T-helper 1 cell treated with Interleukin-12 subunit alpha and Interleukin-12 subunit beta and Interleukin-4 antibody, amounts not matched to agents 30 μg/mL and 1 μg/mL, for 36 hours (primary cell): ENCODE measurements around the gene GSKIP.

ENCODE experiments used
- H3K27ac Mint-ChIP-seq: one replicate; pipeline ENCODE4 v1.8.0; 2021; ENCODE audit warnings: mild to moderate bottlenecking, mixed read lengths
- H3K27me3 Mint-ChIP-seq: one replicate; pipeline ENCODE4 v1.8.0; 2021; ENCODE audit warnings: low read depth, mixed read lengths
- H3K36me3 Mint-ChIP-seq: one replicate; pipeline ENCODE4 v1.8.0; 2021; ENCODE audit warnings: low read depth, mixed read lengths
- H3K4me1 Mint-ChIP-seq: one replicate; pipeline ENCODE4 v1.8.0; 2021; ENCODE audit warnings: low read depth, mixed read lengths
- H3K4me3 Mint-ChIP-seq: one replicate; pipeline ENCODE4 v1.8.0; 2021; ENCODE audit warnings: mild to moderate bottlenecking, moderate library complexity, mixed read lengths
- H3K9me3 Mint-ChIP-seq: one replicate; pipeline ENCODE4 v1.8.0; 2021; ENCODE audit warnings: mixed read lengths

The GSKIP gene

GRCh38 chr14:96362071-96362964, 1.0 kb upstream of the GSKIP start:
- no peaks in the 10 kb centered on the region for H3K9me3 Mint-ChIP-seq
- H3K4me3 Mint-ChIP-seq, result peak overlapping the region; percentile 86
- peak overlapping the region; percentile 85 for H3K27ac Mint-ChIP-seq
- peaks cover 41% of the 10 kb centered on the region for H3K4me1 Mint-ChIP-seq
- H3K36me3 Mint-ChIP-seq, result peaks cover 9% of the 10 kb centered on the region
- no peaks in the 10 kb centered on the region for H3K27me3 Mint-ChIP-seq

DNA sequence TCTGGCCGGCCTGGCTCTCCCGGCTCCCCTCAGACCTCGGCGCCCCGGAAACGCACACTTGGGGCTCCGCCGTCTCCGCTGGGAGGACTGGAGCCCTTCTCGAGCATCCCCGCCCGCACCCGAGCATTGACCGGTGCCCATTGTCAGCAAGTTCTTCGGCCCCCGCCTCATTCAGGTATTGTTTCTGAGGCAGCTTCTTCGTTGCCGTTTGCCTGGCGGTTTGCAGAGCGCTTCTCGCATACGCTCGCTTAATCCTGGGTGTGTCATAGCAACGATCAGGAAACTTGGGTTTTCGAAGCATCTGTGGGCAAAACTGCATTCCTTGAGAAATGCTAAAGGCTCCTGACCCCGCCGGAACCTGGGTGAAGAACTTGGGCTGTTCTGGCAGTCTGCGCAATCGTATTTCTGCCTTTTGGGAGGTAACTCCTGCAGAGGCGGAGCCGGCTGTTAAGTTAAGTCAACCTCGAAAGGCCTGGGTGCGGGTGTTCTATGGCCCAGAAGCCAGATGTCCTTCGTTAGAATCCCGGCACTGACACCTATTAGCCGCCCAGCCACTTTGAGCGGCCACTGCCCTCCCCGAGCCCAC, 518 bp downstream of the GSKIP start:
- peaks cover 11% of the 10 kb centered on the region for H3K36me3 Mint-ChIP-seq
- peak overlapping the region; percentile 79 for H3K27ac Mint-ChIP-seq
- H3K9me3 Mint-ChIP-seq, result peaks cover 3% of the 10 kb centered on the region
- peaks cover 43% of the 10 kb centered on the region for H3K4me1 Mint-ChIP-seq
- no peaks in the 10 kb centered on the region for H3K27me3 Mint-ChIP-seq
- H3K4me3 Mint-ChIP-seq, result peak overlapping the region; percentile 86

GRCh38 chr14:96364962-96365361, 1.6 kb downstream of the GSKIP start:
- Mint-ChIP-seq H3K27ac (no peak overlapping the region), H3K4me1 (peaks cover 36% of the 10 kb centered on the region), H3K27me3 (no peaks in the 10 kb centered on the region), H3K36me3 (peaks cover 11% of the 10 kb centered on the region), H3K4me3 (peak overlapping the region; percentile 86), H3K9me3 (peaks cover 4% of the 10 kb centered on the region)

GRCh38 chr14:96368534-96368933, 5.2 kb downstream of the GSKIP start:
- peaks cover 18% of the 10 kb centered on the region for H3K4me1 Mint-ChIP-seq
- peaks cover 9% of the 10 kb centered on the region for H3K36me3 Mint-ChIP-seq
- no peak overlapping the region for H3K27ac Mint-ChIP-seq
- no peak overlapping the region for H3K4me3 Mint-ChIP-seq
- H3K27me3 Mint-ChIP-seq, result no peaks in the 10 kb centered on the region
- peaks cover 4% of the 10 kb centered on the region for H3K9me3 Mint-ChIP-seq

GRCh38 chr14:96370528-96370927, 7.2 kb downstream of the GSKIP start:
- Mint-ChIP-seq H3K36me3 (peaks cover 2% of the 10 kb centered on the region), H3K27me3 (no peaks in the 10 kb centered on the region), H3K4me1 (peaks cover 5% of the 10 kb centered on the region), H3K27ac (no peak overlapping the region), H3K9me3 (peaks cover 4% of the 10 kb centered on the region), H3K4me3 (no peak overlapping the region)

DNA sequence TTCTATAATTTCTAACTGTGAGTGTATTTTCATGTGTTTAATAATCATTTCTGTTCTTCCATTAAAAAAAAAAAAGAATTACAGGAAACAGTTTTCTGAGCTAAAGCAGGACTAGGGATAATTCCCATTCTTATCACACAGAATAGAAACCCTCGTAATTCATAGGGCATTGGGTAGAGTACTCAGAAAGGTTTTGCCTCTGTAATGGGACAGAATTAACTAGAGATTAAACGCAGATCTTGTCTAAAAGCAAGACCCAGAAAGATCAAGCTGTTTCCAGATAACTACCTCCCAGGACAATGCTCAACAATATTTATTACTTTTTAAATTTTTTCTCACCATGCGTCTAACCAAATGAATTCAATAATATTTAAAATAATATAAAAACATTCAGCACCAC, 10.2 kb downstream of the GSKIP start:
- H3K27ac Mint-ChIP-seq, result no peak overlapping the region
- no peak overlapping the region for H3K4me3 Mint-ChIP-seq
- peaks cover 3% of the 10 kb centered on the region for H3K9me3 Mint-ChIP-seq
- no peaks in the 10 kb centered on the region for H3K36me3 Mint-ChIP-seq
- H3K27me3 Mint-ChIP-seq, result no peaks in the 10 kb centered on the region
- H3K4me1 Mint-ChIP-seq, result peaks cover 2% of the 10 kb centered on the region

GRCh38 chr14:96376093-96376492, 12.8 kb downstream of the GSKIP start:
- Mint-ChIP-seq H3K4me3 (no peak overlapping the region), H3K27ac (no peak overlapping the region), H3K36me3 (no peaks in the 10 kb centered on the region), H3K4me1 (peaks cover 4% of the 10 kb centered on the region), H3K27me3 (no peaks in the 10 kb centered on the region), H3K9me3 (no peaks in the 10 kb centered on the region)

DNA sequence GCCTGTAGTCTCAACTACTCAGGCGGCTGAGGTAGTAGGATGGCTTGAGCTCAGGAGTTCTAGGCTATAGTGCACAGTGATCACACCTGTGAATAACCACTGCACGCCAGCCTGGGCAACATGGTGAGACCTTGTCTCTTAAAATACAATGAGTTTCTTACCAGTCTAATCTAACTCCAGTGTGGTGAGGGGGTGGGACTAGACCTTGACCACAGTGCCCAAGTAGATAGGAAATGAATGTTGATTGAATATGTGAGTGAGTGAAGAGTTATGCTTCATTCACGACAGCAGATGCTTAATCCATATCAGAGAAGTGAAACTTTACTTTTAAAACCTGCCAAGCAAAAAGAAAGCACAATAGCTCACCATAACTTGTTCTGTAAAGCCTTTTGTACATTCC, 17.4 kb downstream of the GSKIP start:
- Mint-ChIP-seq H3K27me3 (no peaks in the 10 kb centered on the region), H3K4me1 (peaks cover 5% of the 10 kb centered on the region), H3K27ac (no peak overlapping the region), H3K9me3 (no peaks in the 10 kb centered on the region), H3K4me3 (no peak overlapping the region), H3K36me3 (peaks cover 12% of the 10 kb centered on the region)

DNA sequence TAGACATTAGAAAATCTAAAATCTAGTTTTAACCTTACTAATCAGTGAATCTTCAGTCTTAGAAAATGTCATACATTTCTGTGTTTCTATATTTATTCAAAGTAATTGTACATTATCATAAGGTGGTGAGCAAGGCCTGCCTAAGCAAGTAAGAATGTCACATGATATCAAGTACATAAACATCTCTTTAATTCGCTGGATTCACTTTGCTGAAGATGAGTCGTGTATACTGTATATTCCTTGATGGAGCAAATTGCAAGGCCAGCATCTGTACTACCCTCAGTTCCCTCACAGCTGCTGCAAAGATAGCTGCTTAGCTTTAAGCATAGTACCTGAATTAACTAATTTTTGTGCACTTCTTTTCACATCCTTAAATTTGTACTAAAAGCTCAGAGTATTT, 20.1 kb downstream of the GSKIP start:
- H3K4me1 Mint-ChIP-seq, result peaks cover 5% of the 10 kb centered on the region
- H3K27me3 Mint-ChIP-seq, result no peaks in the 10 kb centered on the region
- peaks cover 12% of the 10 kb centered on the region for H3K36me3 Mint-ChIP-seq
- H3K27ac Mint-ChIP-seq, result no peak overlapping the region
- H3K9me3 Mint-ChIP-seq, result no peaks in the 10 kb centered on the region
- no peak overlapping the region for H3K4me3 Mint-ChIP-seq

DNA sequence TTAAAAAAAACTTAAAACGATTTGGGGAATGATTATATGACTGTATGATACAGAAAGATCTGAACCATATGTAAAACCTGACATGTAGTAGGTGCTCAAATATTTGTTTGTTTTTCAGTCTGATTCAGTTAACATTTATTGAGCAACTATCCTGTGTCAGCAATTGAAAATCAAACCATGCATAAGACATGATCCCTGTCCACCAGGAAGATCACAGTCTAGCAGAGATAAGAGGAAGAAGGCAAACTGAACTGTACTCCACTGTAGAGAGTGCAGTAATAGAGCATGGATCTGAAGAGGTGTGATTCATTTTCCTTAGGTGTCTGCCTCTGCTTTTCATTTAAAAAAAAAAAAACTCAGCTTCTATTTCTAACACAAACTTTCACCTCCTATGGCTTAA, 20.7 kb downstream of the GSKIP start:
- H3K36me3 Mint-ChIP-seq, result peaks cover 12% of the 10 kb centered on the region
- H3K9me3 Mint-ChIP-seq, result no peaks in the 10 kb centered on the region
- no peaks in the 10 kb centered on the region for H3K27me3 Mint-ChIP-seq
- no peak overlapping the region for H3K4me3 Mint-ChIP-seq
- H3K27ac Mint-ChIP-seq, result no peak overlapping the region
- H3K4me1 Mint-ChIP-seq, result peaks cover 5% of the 10 kb centered on the region

DNA sequence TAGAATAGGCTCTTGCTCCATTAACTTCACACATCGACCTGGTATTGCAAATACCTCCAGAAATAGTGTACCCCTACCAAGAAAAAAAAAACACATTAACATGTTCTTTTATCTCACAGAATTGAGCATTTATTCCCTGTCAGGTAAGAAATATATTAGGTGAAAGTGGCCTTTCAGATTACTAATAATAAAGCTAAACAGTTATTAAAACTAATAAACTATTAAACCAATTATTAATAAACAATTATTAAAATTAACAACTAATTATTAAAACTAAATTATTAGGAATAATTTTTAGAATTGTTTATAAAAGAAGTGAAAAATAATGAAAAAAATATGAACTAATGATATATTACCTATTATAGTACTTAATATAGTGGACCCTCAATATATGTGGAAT, 21.4 kb downstream of the GSKIP start:
- no peak overlapping the region for H3K27ac Mint-ChIP-seq
- peaks cover 5% of the 10 kb centered on the region for H3K4me1 Mint-ChIP-seq
- no peaks in the 10 kb centered on the region for H3K27me3 Mint-ChIP-seq
- peaks cover 12% of the 10 kb centered on the region for H3K36me3 Mint-ChIP-seq
- H3K4me3 Mint-ChIP-seq, result no peak overlapping the region
- H3K9me3 Mint-ChIP-seq, result no peaks in the 10 kb centered on the region

DNA sequence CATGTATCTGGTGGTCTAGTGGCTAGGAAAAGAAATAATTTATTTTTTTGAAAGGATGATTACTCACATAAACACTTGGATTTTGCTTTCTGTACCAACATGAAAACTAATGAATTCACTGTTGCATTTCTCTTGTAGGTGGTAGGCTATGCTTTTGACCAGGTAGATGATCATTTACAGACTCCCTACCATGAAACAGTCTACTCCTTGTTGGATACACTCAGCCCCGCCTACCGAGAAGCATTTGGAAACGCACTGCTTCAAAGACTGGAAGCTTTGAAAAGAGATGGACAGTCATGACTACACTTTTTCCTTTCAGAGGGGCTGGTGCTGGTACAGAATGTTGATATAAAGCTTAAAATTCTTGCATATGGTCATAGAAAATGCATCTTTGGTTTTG, 22.1 kb downstream of the GSKIP start:
- no peaks in the 10 kb centered on the region for H3K9me3 Mint-ChIP-seq
- H3K4me3 Mint-ChIP-seq, result no peak overlapping the region
- H3K27ac Mint-ChIP-seq, result no peak overlapping the region
- peaks cover 5% of the 10 kb centered on the region for H3K4me1 Mint-ChIP-seq
- H3K36me3 Mint-ChIP-seq, result peaks cover 12% of the 10 kb centered on the region
- H3K27me3 Mint-ChIP-seq, result no peaks in the 10 kb centered on the region

DNA sequence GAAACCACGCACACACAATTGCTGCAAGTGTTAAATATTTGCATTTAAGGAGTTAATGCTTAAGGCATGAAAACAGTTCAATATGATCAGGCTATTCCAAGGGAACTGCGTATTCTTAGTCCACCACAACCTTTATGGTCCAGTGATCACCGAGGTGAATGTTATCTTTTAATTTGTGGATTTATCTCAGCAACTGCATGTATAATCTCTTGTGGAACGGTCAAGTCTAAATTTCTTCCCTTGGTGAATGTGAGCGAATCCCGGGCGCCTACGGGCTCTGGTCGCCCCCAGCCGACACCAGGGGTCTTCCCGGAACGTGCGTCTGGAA, 27.6 kb downstream of the GSKIP start:
- Mint-ChIP-seq H3K4me3 (peak overlapping the region; percentile 84), H3K4me1 (peaks cover 5% of the 10 kb centered on the region), H3K27ac (peak overlapping the region; percentile 65), H3K27me3 (peaks cover 6% of the 10 kb centered on the region), H3K36me3 (no peaks in the 10 kb centered on the region), H3K9me3 (no peaks in the 10 kb centered on the region)

DNA sequence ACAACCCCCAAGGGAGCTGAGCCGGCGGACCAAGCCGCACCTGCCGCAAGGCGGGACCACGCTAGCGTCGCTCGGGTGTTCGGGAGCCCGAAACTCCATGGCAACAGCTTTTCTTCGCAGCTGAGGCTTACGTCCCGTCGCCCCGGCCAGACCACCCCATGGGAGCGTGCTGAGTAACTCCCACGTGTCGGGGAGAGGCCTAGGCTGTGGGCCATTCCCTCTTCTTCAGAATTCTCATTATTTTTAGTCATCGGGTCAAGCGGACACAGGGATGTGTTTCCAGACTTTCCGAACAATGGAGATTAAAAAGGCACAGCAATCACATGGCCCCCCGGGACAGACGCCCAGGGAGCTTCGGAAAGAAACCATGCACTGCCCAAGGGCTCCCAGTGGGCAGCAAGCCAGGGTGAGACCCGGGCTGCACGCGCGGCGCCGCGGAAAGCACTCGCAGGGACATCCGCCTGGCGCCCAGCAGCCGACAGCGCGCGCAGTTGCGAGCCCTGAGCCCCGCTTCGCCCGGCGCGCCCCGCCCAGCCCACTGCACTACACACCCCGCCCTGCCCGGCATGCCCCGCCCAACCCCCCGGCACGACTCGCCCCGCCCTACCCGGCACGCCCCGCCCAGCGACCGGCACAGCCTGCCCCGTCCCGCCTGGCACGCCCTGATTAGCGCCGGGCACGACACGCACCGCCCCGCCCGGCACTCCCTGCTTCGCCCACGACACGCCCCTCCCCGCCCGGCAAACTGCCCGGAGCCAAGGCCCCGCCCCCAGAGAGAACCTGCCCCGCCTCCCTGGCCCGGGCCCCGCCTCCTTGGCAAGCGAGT, 28.2 kb downstream of the GSKIP start:
- H3K4me1 Mint-ChIP-seq, result peaks cover 5% of the 10 kb centered on the region
- peak overlapping the region; percentile 65 for H3K27ac Mint-ChIP-seq
- no peaks in the 10 kb centered on the region for H3K9me3 Mint-ChIP-seq
- H3K36me3 Mint-ChIP-seq, result no peaks in the 10 kb centered on the region
- H3K4me3 Mint-ChIP-seq, result peak overlapping the region; percentile 84
- peaks cover 6% of the 10 kb centered on the region for H3K27me3 Mint-ChIP-seq
